NCI-H1436 treated with DMSO at 0.1 percent for 48 hours (cell line): ENCODE measurements around the gene TNKS1BP1.

Experiments
- DNase-seq: peaks from one replicate; lab custom pipeline; 2025; lab: John Stamatoyannopoulos, UW

The TNKS1BP1 gene

GRCh38 chr11:57330029-57330428 lies 5.3 kb upstream of the TNKS1BP1 start:
- no peak for DNase-seq

GRCh38 chr11:57327721-57328120 lies 3.0 kb upstream of the TNKS1BP1 start:
- no peak for DNase-seq

GRCh38 chr11:57325735-57326048 lies 940 bp upstream of the TNKS1BP1 start:
- DNase-seq: no peak

- no peak for DNase-seq
Observed at GRCh38 chr11:57324154-57324885, 432 bp downstream of the TNKS1BP1 start.

GRCh38 chr11:57323855-57324153 lies 948 bp downstream of the TNKS1BP1 start:
- no peak for DNase-seq

- no peak for DNase-seq
Observed at GRCh38 chr11:57323167-57323854, 1.4 kb downstream of the TNKS1BP1 start.

- no peak for DNase-seq
Observed at GRCh38 chr11:57322256-57323166, 2.2 kb downstream of the TNKS1BP1 start.

GRCh38 chr11:57321388-57322255 lies 3.1 kb downstream of the TNKS1BP1 start:
- no peak for DNase-seq

- no peak for DNase-seq
Observed at GRCh38 chr11:57320719-57321387, 3.9 kb downstream of the TNKS1BP1 start.

GRCh38 chr11:57320067-57320718 lies 4.6 kb downstream of the TNKS1BP1 start:
- no peak for DNase-seq

GRCh38 chr11:57318178-57318577 lies 6.6 kb downstream of the TNKS1BP1 start:
- no peak for DNase-seq

- no peak for DNase-seq
Observed at GRCh38 chr11:57316017-57316416, 8.7 kb downstream of the TNKS1BP1 start.

GRCh38 chr11:57315491-57315890 lies 9.3 kb downstream of the TNKS1BP1 start:
- DNase-seq: no peak

GRCh38 chr11:57314221-57314973 lies 10.4 kb downstream of the TNKS1BP1 start:
- DNase-seq: no peak

GRCh38 chr11:57313788-57314135 lies 11.0 kb downstream of the TNKS1BP1 start:
- no peak for DNase-seq

GRCh38 chr11:57313071-57313787 lies 11.5 kb downstream of the TNKS1BP1 start:
- no peak for DNase-seq

GRCh38 chr11:57312511-57313021 lies 12.2 kb downstream of the TNKS1BP1 start:
- no peak for DNase-seq

- DNase-seq: peak; percentile 63
Observed at GRCh38 chr11:57311109-57311936, 13.4 kb downstream of the TNKS1BP1 start.
